GM21619 (cell line): ENCODE measurements around the gene RNF212.
"Not testable (repeated sequence)": the region's sequence is repeated elsewhere in the genome, so short reads cannot be mapped to it uniquely, and the experiment has no call there.

Experiments
- ATAC-seq: cut with Tn5 transposase; IDR thresholded peaks from one replicate; pipeline ENCODE4 v1.9.1; 2021; ENCODE audit not compliant: unreplicated experiment

The RNF212 gene

GRCh38 chr4:1049591-1049905 is 63.8 kb downstream of the RNF212 start:
- no peak for ATAC-seq

GRCh38 chr4:1048773-1049590 is 64.4 kb downstream of the RNF212 start:
- no peak for ATAC-seq

- ATAC-seq, result no peak
These were observed 65.2 kb downstream of the RNF212 start for GRCh38 chr4:1047976-1048772.

GRCh38 chr4:1047106-1047975 is 66.0 kb downstream of the RNF212 start:
- ATAC-seq, result no peak

- not testable (repeated sequence) for ATAC-seq
These were observed 66.8 kb downstream of the RNF212 start for GRCh38 chr4:1046581-1047011.

- ATAC-seq, result no peak
These were observed 67.7 kb downstream of the RNF212 start for GRCh38 chr4:1045595-1046201.

- ATAC-seq, result no peak
These were observed 68.2 kb downstream of the RNF212 start for GRCh38 chr4:1045193-1045594.

GRCh38 chr4:1044469-1045192 is 68.7 kb downstream of the RNF212 start:
- ATAC-seq, result no peak

- no peak for ATAC-seq
These were observed 69.5 kb downstream of the RNF212 start for GRCh38 chr4:1043651-1044468.

- no peak for ATAC-seq
These were observed 70.2 kb downstream of the RNF212 start for GRCh38 chr4:1043162-1043561.

GRCh38 chr4:1042352-1043055 is 70.9 kb downstream of the RNF212 start:
- no peak for ATAC-seq

- no peak for ATAC-seq
These were observed 71.4 kb downstream of the RNF212 start for GRCh38 chr4:1041936-1042330.

GRCh38 chr4:1041147-1041935 is 72.0 kb downstream of the RNF212 start:
- ATAC-seq, result no peak

GRCh38 chr4:1040344-1041146 is 72.8 kb downstream of the RNF212 start:
- ATAC-seq, result no peak

GRCh38 chr4:1039493-1040343 is 73.6 kb downstream of the RNF212 start:
- ATAC-seq, result no peak

- no peak for ATAC-seq
These were observed 74.3 kb downstream of the RNF212 start for GRCh38 chr4:1038948-1039492.
